HG03159 (cell line): ENCODE measurements around the gene HTR1D.

Experiments
- ATAC-seq: cut with Tn5 transposase; IDR thresholded peaks from one replicate; pipeline ENCODE4 v1.9.1; 2021; ENCODE audit warnings: mild to moderate bottlenecking, moderate library complexity; ENCODE audit not compliant: unreplicated experiment

HTR1D gene

DNA sequence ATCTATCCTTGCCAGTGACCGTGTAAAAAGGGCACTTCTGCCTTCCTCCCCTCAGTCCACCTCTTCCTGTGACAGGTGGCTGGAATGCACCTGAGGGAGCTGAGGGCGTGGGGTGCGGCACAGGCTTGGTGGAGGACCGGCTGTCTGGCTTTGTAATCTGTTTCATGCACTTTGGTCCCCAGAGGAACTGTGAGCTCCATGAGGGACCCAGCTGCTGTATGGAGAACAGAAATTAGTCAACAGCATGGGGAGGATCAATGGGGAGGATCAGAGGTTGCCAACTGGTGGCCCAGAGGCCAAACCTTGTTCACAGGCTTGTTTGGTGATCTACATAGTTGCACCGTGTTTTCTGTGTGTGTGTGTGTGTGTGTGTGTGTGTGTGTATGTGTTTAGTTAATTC lies 29.7 kb downstream of the HTR1D start:
- ATAC-seq, result no peak

DNA sequence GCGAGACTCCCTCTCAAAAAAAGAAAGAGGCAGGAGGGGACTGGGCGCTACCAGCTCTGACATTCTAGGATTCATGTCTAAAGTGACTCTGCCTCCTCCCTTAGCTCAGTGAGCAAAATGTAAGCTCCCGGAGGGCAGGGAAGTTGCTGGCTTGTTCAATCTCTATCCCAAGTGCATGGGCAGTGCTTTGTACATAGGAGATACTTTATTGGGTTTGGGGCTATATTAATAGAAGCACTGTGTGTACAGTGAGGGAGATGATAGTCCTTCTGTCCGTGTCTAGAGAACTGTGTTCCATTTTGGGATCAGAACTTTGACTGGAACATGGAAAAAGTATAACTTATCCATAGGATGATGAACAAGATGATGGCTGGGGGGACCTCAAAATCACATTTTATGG lies 31.9 kb downstream of the HTR1D start:
- ATAC-seq, result no peak

DNA sequence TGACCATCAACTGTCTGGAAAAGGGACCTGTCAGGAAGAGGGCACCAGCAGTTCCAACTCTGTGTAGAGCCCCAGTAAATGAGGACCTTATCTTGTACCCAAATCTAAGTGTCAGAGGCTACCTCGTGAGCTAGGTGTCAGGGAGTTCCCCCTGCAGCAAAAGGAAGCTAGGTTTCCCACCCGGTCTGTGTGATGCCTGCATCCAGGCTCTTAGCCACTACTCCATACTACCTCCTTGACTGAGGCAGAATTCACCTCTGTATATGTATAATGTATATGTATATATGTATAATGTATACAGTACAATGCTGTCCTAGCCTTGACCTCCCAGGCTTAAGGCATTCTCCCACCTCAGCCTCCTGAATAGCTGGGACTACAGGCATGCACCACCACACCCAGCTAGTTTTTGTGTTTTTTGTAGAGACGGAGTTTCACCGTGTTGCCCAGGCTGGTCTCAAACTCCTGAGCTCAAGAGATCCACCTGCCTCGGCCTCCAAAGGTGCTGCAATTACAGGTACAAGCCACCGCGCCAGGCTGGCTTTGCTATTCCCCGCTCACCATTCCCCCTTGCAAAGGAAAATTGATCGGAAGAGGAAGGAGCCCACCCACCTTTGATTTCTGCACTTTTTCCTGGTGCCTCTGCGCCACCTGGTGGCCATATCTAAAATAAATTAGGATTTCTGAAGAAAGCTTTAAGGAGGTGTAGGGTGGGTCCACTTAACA lies 32.9 kb downstream of the HTR1D start:
- no peak for ATAC-seq

DNA sequence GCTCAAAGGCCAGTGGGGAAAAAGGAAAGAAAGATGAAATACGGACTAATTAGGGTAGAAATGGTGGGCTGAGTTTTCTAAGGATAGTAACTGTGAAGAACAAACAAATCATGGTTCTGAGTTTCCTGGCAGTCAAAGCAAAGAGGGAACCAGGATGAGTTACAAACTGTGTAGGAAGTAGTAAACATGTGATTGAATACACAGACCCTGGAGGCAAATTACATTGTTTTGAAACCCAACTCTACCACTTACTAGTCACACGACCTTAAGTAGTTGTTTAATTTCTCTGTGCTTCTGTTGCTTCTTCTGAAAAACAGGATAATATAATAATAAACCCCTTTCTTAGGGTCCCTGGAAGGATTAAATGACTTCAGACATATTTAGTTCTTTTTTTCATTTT lies 37.4 kb downstream of the HTR1D start:
- no peak for ATAC-seq

DNA sequence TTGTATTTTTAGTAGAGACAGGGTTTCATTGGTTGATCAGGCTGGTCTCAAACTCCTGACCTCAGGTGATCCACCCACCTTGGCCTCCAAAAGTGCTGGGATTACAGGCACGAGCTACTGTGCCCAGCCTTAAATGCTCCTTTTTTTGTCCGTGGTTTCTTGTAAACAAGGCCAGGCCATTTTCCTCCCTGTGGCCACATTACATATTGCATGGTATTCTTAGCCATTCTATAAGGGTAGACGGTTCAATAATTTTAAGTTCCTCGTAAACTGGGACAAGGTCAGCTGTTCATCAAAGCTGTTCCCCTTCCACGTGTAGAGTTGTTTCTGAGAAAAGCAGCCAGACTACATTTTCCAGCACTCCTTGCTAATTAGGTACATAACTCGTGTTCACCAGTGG lies 38.4 kb downstream of the HTR1D start:
- ATAC-seq, result no peak

DNA sequence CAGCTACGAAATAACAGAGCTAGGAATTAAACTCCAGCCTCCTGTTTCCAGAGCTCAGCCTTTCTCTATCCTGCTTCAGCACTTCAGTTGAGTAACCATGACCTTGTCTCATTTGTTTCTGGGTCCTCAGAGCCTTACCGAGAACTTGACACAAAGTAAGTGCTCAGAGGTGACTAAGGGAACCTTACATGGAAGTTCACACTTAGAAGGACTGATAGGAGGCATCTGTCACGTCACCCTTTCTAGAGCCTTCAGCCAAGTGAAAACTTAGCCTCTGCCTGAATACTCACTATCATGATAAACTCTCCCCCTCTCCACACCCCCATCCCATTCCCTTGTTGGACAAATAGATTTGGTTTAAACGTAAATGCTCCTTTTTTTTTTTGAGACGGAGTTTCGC lies 38.9 kb downstream of the HTR1D start:
- no peak for ATAC-seq

DNA sequence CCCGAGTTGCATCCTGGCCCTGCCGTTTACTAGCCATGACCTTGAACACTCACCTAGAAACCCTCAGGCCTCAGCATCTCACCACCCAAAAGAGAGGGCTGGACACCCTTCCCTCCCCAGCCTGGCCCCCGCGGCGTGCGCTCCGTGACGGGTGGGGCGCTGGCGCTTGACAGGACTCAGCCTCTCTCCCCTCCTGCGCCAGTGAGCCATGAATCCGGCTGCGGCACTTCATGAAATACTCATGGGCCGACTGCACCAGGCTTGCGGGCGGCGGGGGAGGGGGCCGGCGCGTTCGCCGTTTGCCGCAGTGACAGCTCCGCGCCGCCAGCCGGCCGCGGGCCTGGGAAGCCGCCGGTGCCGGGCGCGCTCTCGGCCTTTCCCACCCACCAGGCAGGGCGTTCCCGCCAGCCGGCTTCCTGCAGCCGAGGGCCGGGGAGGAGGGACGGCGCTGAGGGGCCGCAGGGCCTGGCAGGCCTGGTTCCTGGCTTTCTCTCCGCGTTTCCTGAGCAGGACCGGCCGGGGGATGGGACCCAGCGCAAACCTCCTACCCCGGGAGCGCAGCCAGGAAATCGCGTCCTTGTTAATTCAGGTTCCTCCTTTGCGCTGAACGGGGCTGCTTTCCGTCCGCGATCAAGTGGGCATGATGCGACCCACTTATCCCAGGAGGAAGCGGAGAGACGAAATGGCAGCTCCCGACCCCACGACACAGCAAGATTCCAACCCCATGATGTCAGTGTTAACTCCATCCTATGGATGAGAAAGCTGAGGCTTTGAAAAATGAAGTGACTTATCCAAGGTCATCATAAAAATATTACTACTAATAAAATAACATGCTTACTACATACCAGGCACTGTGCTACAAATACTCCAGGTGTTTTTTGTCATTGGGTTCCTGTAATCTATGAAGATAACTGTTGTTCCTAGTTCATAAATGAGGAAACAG lies 39.6 kb downstream of the HTR1D start:
- ATAC-seq, result peak; percentile 79

DNA sequence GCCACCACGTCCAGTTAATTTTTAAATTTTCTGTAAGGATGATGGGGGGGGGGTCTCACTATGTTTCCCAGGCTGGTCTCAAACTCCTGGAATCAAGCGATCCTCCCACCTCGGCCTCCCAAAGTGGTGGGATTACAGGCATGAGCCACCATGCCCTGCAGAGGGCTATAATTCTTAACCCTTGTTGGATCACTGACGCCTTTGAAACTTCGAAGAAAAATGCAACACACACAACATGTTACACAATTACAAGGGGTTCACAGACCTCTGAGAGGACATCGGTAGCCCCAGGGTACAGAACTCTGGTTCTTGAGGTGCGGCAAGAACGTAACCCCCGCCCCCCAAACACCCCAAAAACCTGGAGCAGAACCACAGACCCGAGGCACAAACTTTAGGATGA lies 40.3 kb downstream of the HTR1D start:
- no peak for ATAC-seq

DNA sequence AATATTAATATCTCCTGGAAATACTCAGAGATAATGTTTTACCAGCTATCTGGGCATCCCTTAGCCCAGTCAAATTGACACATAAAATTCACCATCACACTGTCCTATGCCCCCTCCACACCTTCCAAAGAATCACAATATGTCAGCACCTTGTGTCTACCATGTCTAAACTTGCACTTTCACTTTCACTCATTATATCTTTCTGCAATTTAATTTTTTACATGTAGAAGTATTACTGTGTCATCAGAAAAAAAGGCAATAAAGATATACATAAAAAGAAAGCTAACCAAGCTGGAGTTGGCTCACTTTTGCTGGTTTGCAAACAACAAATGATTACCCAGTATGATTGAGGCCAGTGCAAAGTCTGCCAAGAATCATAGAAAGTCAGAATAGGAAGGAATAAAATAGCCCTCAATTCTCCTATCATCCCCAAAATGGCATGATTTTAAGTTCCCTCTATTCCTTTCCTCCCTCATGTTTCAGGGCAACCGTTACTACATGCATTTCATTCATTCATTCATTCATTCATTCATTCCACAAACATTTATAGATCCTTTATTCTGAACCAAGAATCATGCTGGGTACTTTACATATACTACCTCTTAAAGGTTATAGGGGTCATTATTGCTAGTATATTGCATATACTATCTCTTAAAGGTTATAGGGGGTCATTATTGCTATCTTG lies 42.7 kb downstream of the HTR1D start:
- ATAC-seq, result no peak

DNA sequence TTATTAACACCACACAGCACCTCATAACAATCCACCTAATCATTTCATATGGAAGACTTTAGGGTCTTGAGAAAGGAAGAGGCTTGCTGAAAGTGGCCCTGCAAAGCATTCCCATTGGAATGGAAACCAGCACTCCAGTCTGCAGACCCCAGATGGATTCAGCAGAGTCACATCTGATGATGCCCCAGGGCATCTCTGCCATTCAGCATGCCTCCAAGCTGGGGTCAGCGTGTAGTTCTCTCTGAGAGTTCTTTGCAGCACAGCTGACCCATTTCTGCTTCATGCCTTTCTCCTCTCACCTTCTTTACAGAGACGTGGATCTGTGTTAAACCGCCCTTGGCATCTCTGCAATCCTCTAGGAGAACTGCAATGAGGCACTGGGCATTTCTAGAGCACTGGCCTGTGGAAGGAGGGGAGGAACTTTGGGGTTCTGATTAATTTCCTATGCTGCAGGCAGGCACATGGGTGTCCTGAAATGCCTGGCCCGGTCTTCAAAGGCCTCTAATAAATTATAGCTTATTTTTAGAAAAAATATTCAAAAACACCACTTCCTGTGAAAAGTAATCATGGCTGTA lies 46.0 kb downstream of the HTR1D start:
- ATAC-seq, result no peak

DNA sequence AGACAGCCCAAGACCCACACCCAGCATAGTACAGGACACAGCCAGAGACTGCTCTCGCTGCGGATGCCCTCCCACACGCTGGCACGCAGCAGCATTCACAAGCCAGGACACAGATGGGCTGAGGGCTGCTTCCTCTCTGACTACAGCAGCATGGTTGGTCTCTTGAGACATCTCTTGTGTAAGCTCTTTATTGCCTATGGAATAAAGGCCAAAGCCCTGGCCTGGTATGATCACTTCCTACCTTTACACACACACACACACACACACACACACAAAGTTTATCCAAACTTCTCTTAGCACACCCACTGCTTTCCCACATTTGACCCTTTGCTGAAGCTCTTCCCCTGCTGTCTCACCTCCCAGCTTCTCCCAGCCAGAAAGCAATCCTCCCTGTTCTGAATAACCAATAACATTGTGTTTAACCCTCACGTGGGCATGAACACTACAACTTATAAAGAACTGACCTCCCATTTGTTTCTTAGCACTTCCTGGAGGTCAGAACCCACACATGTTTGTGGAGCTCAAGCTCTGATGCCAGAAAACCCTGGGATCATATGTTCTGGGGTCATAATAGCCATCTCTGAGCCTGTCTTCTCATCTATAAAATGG lies 47.5 kb downstream of the HTR1D start:
- ATAC-seq, result no peak

DNA sequence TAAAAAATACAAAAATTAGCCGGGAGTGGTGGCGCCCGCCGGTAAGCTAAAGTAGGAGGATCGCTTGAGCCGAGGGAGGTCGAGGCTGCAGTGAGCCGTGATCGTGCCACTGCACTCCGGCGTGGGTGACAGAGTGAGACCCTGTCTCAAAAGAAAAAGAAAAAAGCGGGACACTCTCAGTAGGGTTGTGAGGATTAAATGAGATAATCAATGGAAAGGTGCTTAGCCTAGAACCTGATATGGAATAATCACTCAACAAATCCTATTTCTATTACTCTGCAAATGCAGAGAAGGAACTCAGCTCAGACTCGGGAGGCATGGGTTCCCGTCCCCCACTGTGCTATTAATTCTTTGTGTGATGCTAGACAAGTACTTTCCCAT lies 48.1 kb downstream of the HTR1D start:
- ATAC-seq, result no peak

DNA sequence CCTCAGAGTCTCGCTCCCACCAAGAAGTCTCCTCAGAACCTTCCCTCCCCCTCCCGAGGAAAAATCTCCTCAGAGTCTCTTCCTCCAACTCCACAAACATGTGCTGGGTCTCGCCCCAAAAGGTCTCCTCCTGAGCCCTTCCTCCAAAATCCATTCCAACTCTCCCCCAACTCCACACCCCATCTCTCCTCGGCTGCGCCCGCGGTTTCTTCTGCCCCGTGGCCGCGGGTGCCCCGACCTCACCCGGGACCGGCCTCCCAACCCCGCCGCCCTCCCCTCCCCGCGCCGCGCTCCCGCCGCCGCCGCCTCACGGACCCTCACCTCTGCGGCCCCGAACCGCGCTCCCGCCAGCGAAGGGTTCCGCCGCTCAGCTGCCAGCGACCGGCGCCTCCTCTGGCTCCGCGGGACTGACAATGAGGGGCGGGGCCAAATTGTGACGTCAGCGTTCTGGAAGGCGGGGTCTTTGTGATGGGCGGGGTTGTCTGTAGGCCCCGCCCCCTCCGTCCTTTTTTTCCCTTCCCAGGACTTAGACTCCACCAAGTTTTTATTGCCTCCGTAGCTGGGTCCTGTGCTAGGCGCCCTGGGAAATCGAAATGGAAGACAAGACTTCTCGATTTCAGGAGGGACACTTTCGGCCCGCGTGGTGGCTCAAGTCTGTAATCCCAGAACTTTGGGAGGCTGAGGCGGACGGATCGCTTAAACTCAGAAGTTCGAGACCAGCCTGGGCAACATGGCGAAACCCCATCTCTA lies 48.7 kb downstream of the HTR1D start, which contains the start of gene LUZP1:
Gene LUZP1, minus strand, starts transcription at position 412 of the 750 bp plus-strand sequence.
- peak; percentile 68 for ATAC-seq

DNA sequence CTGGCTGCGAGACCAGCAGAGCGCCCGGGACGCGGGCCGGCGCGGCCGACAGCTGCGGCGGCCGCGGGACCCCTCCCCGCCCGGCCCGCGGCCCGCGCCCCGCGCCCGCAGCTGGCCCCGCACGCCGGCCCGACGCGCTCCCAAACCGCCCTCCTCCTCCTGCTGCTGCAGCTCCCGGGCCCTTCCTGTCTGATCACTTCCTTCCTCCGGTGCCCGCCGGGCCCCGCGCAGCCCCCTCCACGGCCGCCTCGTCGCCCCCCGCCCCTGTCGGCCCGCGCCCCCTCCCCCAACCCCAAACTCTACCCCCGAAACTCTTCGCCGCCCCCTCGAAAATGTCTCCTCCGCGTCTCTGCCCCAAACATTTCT lies 49.2 kb downstream of the HTR1D start:
- peak; percentile 43 for ATAC-seq

DNA sequence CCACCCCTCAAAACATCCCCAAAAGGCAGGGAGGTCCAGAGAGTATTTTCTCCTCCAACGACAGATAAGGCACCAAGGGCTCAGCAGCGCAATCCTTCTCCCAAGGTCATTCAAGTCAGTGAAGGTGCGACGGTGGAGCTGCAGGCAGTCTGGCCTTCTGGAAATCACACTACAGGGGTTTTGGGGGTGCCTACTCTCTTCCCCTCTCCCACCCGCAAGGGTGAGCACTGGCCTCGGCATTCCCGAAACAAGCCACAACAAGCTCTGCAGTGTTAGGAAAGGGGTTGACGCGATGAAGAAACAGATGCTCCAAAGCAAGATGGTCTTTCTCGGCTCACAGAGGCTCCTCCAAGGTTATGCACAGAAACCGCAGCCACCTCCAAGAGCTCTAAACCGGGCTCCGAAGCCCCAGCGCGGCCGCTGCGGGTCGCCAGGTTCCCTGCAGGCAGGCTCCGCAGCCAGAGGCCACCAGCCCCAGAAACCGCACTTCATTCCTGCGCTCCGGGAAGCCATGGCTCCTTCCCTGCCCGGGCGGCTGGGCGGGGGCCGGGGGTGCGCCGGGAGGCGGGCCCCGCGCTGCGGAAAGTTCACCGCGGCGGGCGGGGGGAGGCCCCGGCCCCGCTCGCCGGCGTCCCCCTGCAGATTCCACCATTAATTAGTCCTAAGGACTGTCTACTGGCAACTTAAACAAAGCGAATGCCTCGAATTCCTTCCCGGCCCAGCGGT lies 49.8 kb downstream of the HTR1D start:
- peak; percentile 14 for ATAC-seq

DNA sequence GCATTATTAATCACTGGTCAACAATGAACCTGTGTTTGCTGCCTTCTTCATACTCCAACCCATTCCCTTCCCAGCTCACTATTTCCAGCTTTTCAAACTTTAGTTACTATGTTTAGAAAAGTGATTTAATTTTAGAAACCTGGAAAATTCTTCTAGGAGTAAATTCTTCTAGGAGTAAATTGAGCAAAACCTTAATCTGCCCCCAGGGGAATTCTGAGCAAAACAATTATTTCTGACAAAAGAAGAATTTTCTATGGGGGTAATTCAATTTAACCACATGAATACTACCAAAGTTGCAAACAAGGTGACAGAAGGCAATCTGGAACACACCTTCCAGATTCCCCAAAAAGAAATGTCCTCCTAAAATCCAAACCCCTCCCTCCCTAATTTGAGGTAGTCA lies 50.4 kb downstream of the HTR1D start:
- no peak for ATAC-seq

DNA sequence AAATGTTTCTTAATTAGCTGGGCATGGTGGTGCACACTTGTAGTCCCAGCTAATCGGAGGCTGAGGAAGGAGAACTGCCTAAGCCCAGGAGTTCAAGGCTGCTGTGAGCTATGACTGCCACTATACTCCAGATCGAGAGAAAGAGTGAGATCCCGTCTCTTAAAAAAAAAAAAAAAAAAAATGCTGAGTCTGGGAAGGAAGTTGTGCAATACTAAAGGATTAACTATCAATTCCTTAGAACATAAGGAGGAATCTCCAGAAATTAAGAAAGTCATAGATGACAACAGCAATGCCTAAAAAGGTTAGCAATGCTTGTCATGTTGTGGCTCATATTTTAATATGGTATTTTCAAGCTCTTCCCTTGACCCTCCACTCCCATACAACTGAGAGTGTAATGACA lies 53.9 kb downstream of the HTR1D start:
- no peak for ATAC-seq

DNA sequence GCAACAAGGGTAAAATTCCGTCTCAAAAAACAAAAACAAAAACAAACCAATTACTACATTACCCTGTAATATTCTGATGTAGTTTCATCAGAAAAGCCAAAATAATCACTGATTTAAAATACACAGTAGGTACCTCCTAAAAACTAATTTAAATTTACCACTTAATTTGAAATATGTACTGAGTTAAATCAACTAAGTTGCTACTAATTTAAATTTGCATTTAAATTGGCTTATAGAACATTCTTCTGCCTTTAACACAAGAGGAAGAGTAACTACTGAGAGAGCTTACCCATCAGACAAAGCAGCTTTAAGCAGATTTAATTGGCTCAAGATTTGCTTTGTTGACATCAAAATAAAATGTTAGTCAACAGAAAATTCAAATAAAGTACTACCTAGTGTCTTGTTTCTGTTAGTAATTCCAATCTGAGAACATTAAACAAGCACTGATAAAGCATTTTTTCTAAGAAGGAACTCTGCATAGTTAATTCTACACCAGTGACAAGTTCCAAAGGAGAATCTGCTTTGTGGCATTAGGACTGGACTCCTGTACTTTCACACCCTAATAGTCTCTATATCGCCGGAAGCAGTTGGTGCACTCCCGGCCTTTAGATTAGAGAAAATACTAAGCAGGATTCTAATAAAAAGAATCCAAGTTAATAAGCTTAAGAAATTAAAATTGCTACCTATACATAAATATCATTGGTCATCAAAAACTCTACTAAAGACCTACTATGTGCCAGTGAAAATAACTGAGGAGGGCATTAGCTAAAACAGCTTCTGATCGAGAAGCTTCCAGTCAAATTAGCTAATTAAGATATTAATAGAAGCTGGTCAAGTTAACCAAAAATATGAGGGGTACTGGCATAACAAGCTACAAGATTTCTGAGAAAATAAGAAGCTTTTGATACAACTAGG lies 57.1 kb downstream of the HTR1D start:
- no peak for ATAC-seq
